PC-3 (cell line): ENCODE results near the gene TCF3. TPM values are rescaled to one million over a fixed set of nuclear protein-coding genes. Genes with fewer than 3 reads are reported as not detected.

ENCODE experiments used
- ATAC-seq: fragments of 200-7000 bp; cut with Tn5 transposase; 2 replicates; pipeline ENCODE4 v1.9.1; 2020; ENCODE audit warnings: mild to moderate bottlenecking, moderate library complexity
- BruUV-seq: library from RNA; stranded (reverse); fragments of 400-500 nt; replicated peaks from 2 replicates; lab custom pipeline; 2021; lab: Mats Ljungman, UMichigan
- CTCF ChIA-PET: fragments of 300-600 bp; sonication (Branson Sonifier 250); formaldehyde crosslinking; loops from one replicate; lab custom pipeline; 2022; ENCODE audit warnings: antibody characterized with exemption; lab: Charles Lee
- POLR2A ChIA-PET: fragments of 300-600 bp; sonication (Branson Sonifier 250); formaldehyde crosslinking; loops from one replicate; lab custom pipeline; 2022; ENCODE audit warnings: antibody characterized with exemption; ENCODE audit not compliant: unreplicated experiment; lab: Charles Lee
- DNase-seq: peaks from one replicate; pipeline ENCODE4 v3.0.0-alpha.2; 2015
- H2AFZ ChIP-seq: fragments of 300-600 bp; sonication (generic); 2 replicates; pipeline ENCODE4 v1.6.0; 2016; ENCODE audit warnings: antibody characterized with exemption, low read length
- H3F3A ChIP-seq: fragments of 300-600 bp; sonication (generic); one replicate; pipeline ENCODE4 v1.6.0; 2017; ENCODE audit warnings: antibody characterized with exemption, low read length, control low read depth, mild to moderate bottlenecking; ENCODE audit not compliant: unreplicated experiment
- H3K27ac ChIP-seq: fragments of 300-600 bp; sonication (generic); 2 replicates; pipeline ENCODE4 v1.5.1; 2016; ENCODE audit warnings: mild to moderate bottlenecking, low read length
- H3K27me3 ChIP-seq: fragments of 300-600 bp; sonication (generic); 2 replicates; pipeline ENCODE4 v1.6.1; 2016; ENCODE audit warnings: low read length, mixed read lengths
- H3K36me3 ChIP-seq: fragments of 300-600 bp; sonication (generic); 2 replicates; pipeline ENCODE4 v1.6.1; 2016; ENCODE audit warnings: low read depth, mixed run types, low read length, mixed read lengths
- H3K4me1 ChIP-seq: fragments of 300-600 bp; sonication (generic); 2 replicates; pipeline ENCODE4 v1.5.1; 2016; ENCODE audit warnings: low read length; ENCODE audit not compliant: insufficient read depth
- H3K4me2 ChIP-seq: fragments of 300-600 bp; sonication (generic); 2 replicates; pipeline ENCODE4 v1.6.0; 2016; ENCODE audit warnings: low read length
- H3K4me3 ChIP-seq: fragments of 300-600 bp; sonication (generic); 2 replicates; pipeline ENCODE4 v1.5.1; 2016; ENCODE audit warnings: mild to moderate bottlenecking, low read length, mixed read lengths
- H3K79me2 ChIP-seq: fragments of 300-600 bp; sonication (generic); 2 replicates; pipeline ENCODE4 v1.6.1; 2017; ENCODE audit warnings: low read length, mixed read lengths
- H3K9ac ChIP-seq: fragments of 300-600 bp; sonication (generic); 2 replicates; pipeline ENCODE4 v1.6.0; 2016; ENCODE audit warnings: mild to moderate bottlenecking, low read length
- H3K9me2 ChIP-seq: fragments of 300-600 bp; sonication (generic); replicated peaks from 2 replicates; pipeline ENCODE4 v1.6.1; 2016; ENCODE audit warnings: mixed run types, low read length, mixed read lengths
- H3K9me3 ChIP-seq: fragments of 300-600 bp; sonication (generic); 2 replicates; pipeline ENCODE4 v1.6.1; 2016; ENCODE audit warnings: low read length, mixed read lengths
- H4K20me1 ChIP-seq: fragments of 300-600 bp; sonication (generic); 2 replicates; pipeline ENCODE4 v1.6.1; 2016; ENCODE audit warnings: low read length, mixed read lengths
- CTCF ChIP-seq: fragments of 300-600 bp; sonication (generic); conservative IDR thresholded peaks from 2 replicates; pipeline ENCODE4 v1.5.1; 2017; ENCODE audit warnings: antibody characterized with exemption, low read depth, mild to moderate bottlenecking, low read length
- EZH2 ChIP-seq: fragments of 300-600 bp; sonication (generic); IDR thresholded peaks from one replicate; pipeline ENCODE4 v1.6.1; 2017; ENCODE audit warnings: antibody characterized with exemption, mild to moderate bottlenecking, low read length; ENCODE audit not compliant: unreplicated experiment
- EZH2phosphoT487 ChIP-seq: fragments of 300-600 bp; sonication (generic); IDR thresholded peaks from 2 replicates; pipeline ENCODE4 v1.6.1; 2018; ENCODE audit warnings: mild to moderate bottlenecking, antibody characterized with exemption, low read length, borderline replicate concordance
- intact Hi-C: fragments of 100-400 bp; cut with micrococcal nuclease; formaldehyde crosslinking; loops from 2 replicates; pipeline ENCODE4 v1.9.0; 2023
- total RNA-seq: library from RNA; depleted of rRNA; stranded (reverse); fragments of >200 nt; gene quantifications from 2 replicates; pipeline ENCODE4 v1.2.3, GENCODE V29; 2014

Gene TCF3
- total RNA-seq, 1 experiment from 2014 or later, result 147 TPM

GRCh38 chr19:1622541-1622940, 29.9 kb downstream of the TCF3 start:
- H4K20me1 ChIP-seq, result no peaks in the 10 kb centered on the region
- no peaks in the 10 kb centered on the region for H3K27me3 ChIP-seq
- intact Hi-C loops, result no loop called here
- H3K9me2 ChIP-seq, result no peaks in the 10 kb centered on the region
- H3K4me1 ChIP-seq, result no peaks in the 10 kb centered on the region
- TF ChIP-seq CTCF, result no peak
- TF ChIP-seq EZH2, result no peak
- no peaks in the 10 kb centered on the region for H3K9me3 ChIP-seq
- no peak overlapping the region for H3K4me2 ChIP-seq
- BruUV-seq, result no TSS peak
- H3K9ac ChIP-seq, result no peak overlapping the region
- no peak overlapping the region for H2AFZ ChIP-seq
- H3K36me3 ChIP-seq, result no peaks in the 10 kb centered on the region
- no peak overlapping the region for H3K4me3 ChIP-seq
- no peak overlapping the region for H3K27ac ChIP-seq
- ChIA-PET POLR2A (no interaction called here), CTCF (no interaction called here)
- H3K79me2 ChIP-seq, result no peaks in the 10 kb centered on the region
- DNase-seq (no peak), ATAC-seq (no peak)
- no peaks in the 10 kb centered on the region for H3F3A ChIP-seq

- no peaks in the 10 kb centered on the region for H3K9me2 ChIP-seq
- no peak for DNase-seq
- H3K79me2 ChIP-seq, result no peaks in the 10 kb centered on the region
- no peaks in the 10 kb centered on the region for H3K4me1 ChIP-seq
- no peak for ATAC-seq
- no peak overlapping the region for H2AFZ ChIP-seq
- intact Hi-C loops, result no loop called here
- no peak overlapping the region for H3K27ac ChIP-seq
- TF ChIP-seq CTCF, result no peak
- TF ChIP-seq EZH2, result no peak
- TF ChIP-seq EZH2phosphoT487, result no peak
- H3K4me2 ChIP-seq, result no peak overlapping the region
- no peaks in the 10 kb centered on the region for H3K27me3 ChIP-seq
- no peaks in the 10 kb centered on the region for H3K36me3 ChIP-seq
- POLR2A ChIA-PET, result no interaction called here
- H3K9me3 ChIP-seq, result no peaks in the 10 kb centered on the region
- no peak overlapping the region for H3K4me3 ChIP-seq
- no peaks in the 10 kb centered on the region for H3F3A ChIP-seq
- H4K20me1 ChIP-seq, result no peaks in the 10 kb centered on the region
- no peak overlapping the region for H3K9ac ChIP-seq
- no TSS peak for BruUV-seq
- CTCF ChIA-PET, result no interaction called here
These were observed 30.4 kb downstream of the TCF3 start for GRCh38 chr19:1622007-1622406.

- intact Hi-C loops, result no loop called here
- POLR2A ChIA-PET, result no interaction called here
These were observed 30.8 kb downstream of the TCF3 start for GRCh38 chr19:1621574-1621973.

More at GRCh38 chr19:1621574-1621973, 30.8 kb downstream of the TCF3 start:
- no peak for TF ChIP-seq CTCF
- no peak for TF ChIP-seq EZH2
- TF ChIP-seq EZH2phosphoT487, result no peak
- Histone ChIP-seq H3K9ac (no peak overlapping the region), H3K9me2 (no peaks in the 10 kb centered on the region), H3K36me3 (no peaks in the 10 kb centered on the region), H3K4me2 (no peak overlapping the region), H3K4me3 (no peak overlapping the region), H3F3A (no peaks in the 10 kb centered on the region), H3K27me3 (no peaks in the 10 kb centered on the region), H3K9me3 (no peaks in the 10 kb centered on the region), H4K20me1 (no peaks in the 10 kb centered on the region), H3K4me1 (no peaks in the 10 kb centered on the region), H3K27ac (no peak overlapping the region), H2AFZ (no peak overlapping the region), H3K79me2 (no peaks in the 10 kb centered on the region)
- no peak for DNase-seq
- no peak for ATAC-seq
- CTCF ChIA-PET, result no interaction called here
- no TSS peak for BruUV-seq
